Measurements from ENCODE around the gene CLSTN1. TPM values are rescaled to one million over a fixed set of nuclear protein-coding genes. Genes with fewer than 3 reads are reported as not detected.

Gene CLSTN1
- total and polyA plus RNA-seq, 2 donors from 2014 or later, result 114 to 158 TPM

GRCh38 chr1:9872430-9873165 lies 48.8 kb upstream of the CLSTN1 start:
- Histone ChIP-seq H3K36me3 (ENCODE audit: control insufficient read depth in 2 of 3, insufficient read depth in 3 of 3, low read length in 3 of 3) (peaks cover 0 to 10% (median 5%) of the 10 kb centered on the region in 3 donors), H3K27ac (ENCODE audit: low read depth in 2 of 2, low read length in 2 of 2) (no peak overlapping the region), H3K9me3 (ENCODE audit: control insufficient read depth in 2 of 3, insufficient read depth in 1 of 3, low read length in 3 of 3) (no peaks in the 10 kb centered on the region), H3K4me1 (ENCODE audit: control insufficient read depth in 2 of 3, insufficient read depth in 2 of 3, low read depth in 1 of 3, low read length in 3 of 3) (peaks cover 0 to 8% (median 7%) of the 10 kb centered on the region in 3 donors), H3K4me3 (ENCODE audit: low read length in 3 of 3) (no peak overlapping the region), H3K27me3 (ENCODE audit: control insufficient read depth, insufficient read depth, low read length) (no peaks in the 10 kb centered on the region), H3K9ac (ENCODE audit: low read length in 3 of 3) (no peak overlapping the region)
- FAIRE-seq (no peak), DNase-seq (no peak)
- intact Hi-C loops (cut with DNase I), result no loop called here
- no peak for TF ChIP-seq CTCF (IDR thresholded peaks at IDR 0.05; ENCODE audit: borderline replicate concordance, extremely low read depth, insufficient read depth)

- DNase-seq (no peak), FAIRE-seq (no peak)
- intact Hi-C loops (cut with DNase I), result no loop called here
- Histone ChIP-seq H3K4me3 (ENCODE audit: low read length in 3 of 3) (no peak overlapping the region), H3K9ac (ENCODE audit: low read length in 3 of 3) (no peak overlapping the region), H3K36me3 (ENCODE audit: control insufficient read depth in 2 of 3, insufficient read depth in 3 of 3, low read length in 3 of 3) (peaks cover 0 to 10% (median 5%) of the 10 kb centered on the region in 3 donors), H3K27me3 (ENCODE audit: control insufficient read depth, insufficient read depth, low read length) (no peaks in the 10 kb centered on the region), H3K27ac (ENCODE audit: low read depth in 2 of 2, low read length in 2 of 2) (no peak overlapping the region), H3K4me1 (ENCODE audit: control insufficient read depth in 2 of 3, insufficient read depth in 2 of 3, low read depth in 1 of 3, low read length in 3 of 3) (peaks cover 0 to 8% (median 7%) of the 10 kb centered on the region in 3 donors), H3K9me3 (ENCODE audit: control insufficient read depth in 2 of 3, insufficient read depth in 1 of 3, low read length in 3 of 3) (no peaks in the 10 kb centered on the region)
- TF ChIP-seq CTCF (IDR thresholded peaks at IDR 0.05; ENCODE audit: borderline replicate concordance, extremely low read depth, insufficient read depth), result no peak
These were observed 48.1 kb upstream of the CLSTN1 start for GRCh38 chr1:9871707-9872425.

- no peaks in the 10 kb centered on the region for H3K9me3 ChIP-seq (ENCODE audit: control insufficient read depth in 2 of 3, insufficient read depth in 1 of 3, low read length in 3 of 3)
- FAIRE-seq (no peak), DNase-seq (peak in 1 of 5 donors; percentile 26)
- no peak overlapping the region for H3K4me3 ChIP-seq (ENCODE audit: low read length in 3 of 3)
- no peaks in the 10 kb centered on the region for H3K27me3 ChIP-seq (ENCODE audit: control insufficient read depth, insufficient read depth, low read length)
- no peak overlapping the region for H3K27ac ChIP-seq (ENCODE audit: low read depth in 2 of 2, low read length in 2 of 2)
- no peak for TF ChIP-seq CTCF (IDR thresholded peaks at IDR 0.05; ENCODE audit: borderline replicate concordance, extremely low read depth, insufficient read depth)
- H3K9ac ChIP-seq (ENCODE audit: low read length in 3 of 3), result no peak overlapping the region
- intact Hi-C loops (cut with DNase I), result no loop called here
- peaks cover 0 to 10% (median 5%) of the 10 kb centered on the region in 3 donors for H3K36me3 ChIP-seq (ENCODE audit: control insufficient read depth in 2 of 3, insufficient read depth in 3 of 3, low read length in 3 of 3)
- peaks cover 0 to 8% (median 7%) of the 10 kb centered on the region in 3 donors for H3K4me1 ChIP-seq (ENCODE audit: control insufficient read depth in 2 of 3, insufficient read depth in 2 of 3, low read depth in 1 of 3, low read length in 3 of 3)
These were observed 47.3 kb upstream of the CLSTN1 start for GRCh38 chr1:9871021-9871420.
